Mesenchymal stem cell (in vitro differentiated cells and primary cell): ENCODE results near the gene PLIN5.

Source experiments
- DNase-seq: peaks from one replicate; pipeline ENCODE4 v3.0.0-alpha.2; 2013
- H2AFZ ChIP-seq: one replicate; pipeline ENCODE4 v1.6.1; 2013; ENCODE audit warnings: low read depth, mild to moderate bottlenecking, control low read depth, inconsistent platforms, low read length, moderate library complexity
- H2AK5ac ChIP-seq: 2 replicates; pipeline ENCODE4 v1.6.1; 2013; ENCODE audit warnings: low read length, moderate library complexity, mild to moderate bottlenecking, inconsistent platforms; ENCODE audit not compliant: severe bottlenecking
- H2BK120ac ChIP-seq: one replicate; pipeline ENCODE4 v1.6.1; 2013; ENCODE audit warnings: low read depth, mild to moderate bottlenecking, inconsistent platforms, low read length, moderate library complexity
- H2BK12ac ChIP-seq, 2 experiments: one replicate each; pipeline ENCODE4 v1.6.1; 2013; ENCODE audit warnings: inconsistent platforms in 2 of 2, low read length in 2 of 2, mild to moderate bottlenecking in 2 of 2, moderate library complexity in 2 of 2, control low read depth in 1 of 2
- H2BK15ac ChIP-seq: one replicate; pipeline ENCODE4 v1.6.1; 2013; ENCODE audit warnings: mild to moderate bottlenecking, low read depth, inconsistent platforms; ENCODE audit not compliant: poor library complexity, severe bottlenecking
- H2BK5ac ChIP-seq: 2 replicates; pipeline ENCODE4 v1.6.1; 2013; ENCODE audit warnings: low read depth, mild to moderate bottlenecking, low read length, control low read depth, inconsistent platforms; ENCODE audit not compliant: poor library complexity, severe bottlenecking
- H3K14ac ChIP-seq, 2 experiments: one replicate each; pipeline ENCODE4 v1.6.1; 2013; ENCODE audit warnings: inconsistent platforms in 2 of 2, low read length in 2 of 2, control low read depth in 1 of 2, mild to moderate bottlenecking in 1 of 2, moderate library complexity in 1 of 2
- H3K18ac ChIP-seq, 2 experiments: one replicate each; pipeline ENCODE4 v1.6.1; 2013; ENCODE audit warnings: inconsistent platforms in 2 of 2, low read length in 2 of 2, control low read depth in 1 of 2, low read depth in 1 of 2, mild to moderate bottlenecking in 1 of 2
- H3K23ac ChIP-seq, 2 experiments: one replicate each; pipeline ENCODE4 v1.6.1; 2013; ENCODE audit warnings: inconsistent platforms in 2 of 2, low read length in 2 of 2, mild to moderate bottlenecking in 2 of 2, moderate library complexity in 2 of 2, control low read depth in 1 of 2
- H3K27ac ChIP-seq: 2 replicates; pipeline ENCODE4 v1.5.1; 2013; ENCODE audit warnings: mild to moderate bottlenecking, moderate library complexity, low read length, control low read depth, inconsistent platforms; ENCODE audit not compliant: poor library complexity, severe bottlenecking
- H3K27me3 ChIP-seq, 2 experiments: 2 replicates each; pipeline versions ENCODE4 v1.6.1 to v1.7.0; 2013; ENCODE audit warnings: low read length in 2 of 2, mild to moderate bottlenecking in 2 of 2, moderate library complexity in 2 of 2, control low read depth in 1 of 2, inconsistent platforms in 1 of 2; ENCODE audit not compliant: control insufficient read depth in 1 of 2, insufficient read depth in 1 of 2
- H3K36me3 ChIP-seq, 2 experiments: 2 replicates each; pipeline versions ENCODE4 v1.6.1 to v1.7.0; 2013; ENCODE audit warnings: low read length in 2 of 2, control low read depth in 1 of 2, inconsistent platforms in 1 of 2, low read depth in 1 of 2, mild to moderate bottlenecking in 1 of 2; ENCODE audit not compliant: insufficient read depth in 2 of 2, control insufficient read depth in 1 of 2
- H3K4ac ChIP-seq, 2 experiments: one replicate each; pipeline ENCODE4 v1.6.1; 2013; ENCODE audit warnings: inconsistent platforms in 2 of 2, low read length in 2 of 2, mild to moderate bottlenecking in 2 of 2, moderate library complexity in 2 of 2, control low read depth in 1 of 2, low read depth in 1 of 2
- H3K4me1 ChIP-seq: 2 replicates; pipeline ENCODE4 v1.6.1; 2013; ENCODE audit warnings: low read depth, low read length, control low read depth; ENCODE audit not compliant: control insufficient read depth, insufficient read depth
- H3K4me2 ChIP-seq: 2 replicates; pipeline ENCODE4 v1.6.1; 2013; ENCODE audit warnings: low read length, mild to moderate bottlenecking, inconsistent platforms; ENCODE audit not compliant: poor library complexity, severe bottlenecking
- H3K4me3 ChIP-seq, 2 experiments: 2 replicates each; pipeline versions ENCODE4 v1.5.1 to v1.7.0; 2013; ENCODE audit warnings: low read length in 2 of 2, mild to moderate bottlenecking in 2 of 2, control low read depth in 1 of 2, low read depth in 1 of 2; ENCODE audit not compliant: insufficient read depth in 1 of 2
- H3K79me1 ChIP-seq: replicated peaks from 2 replicates; pipeline ENCODE4 v1.6.1; 2013; ENCODE audit warnings: mild to moderate bottlenecking, control low read depth, low read length, inconsistent platforms; ENCODE audit not compliant: poor library complexity, severe bottlenecking
- H3K9ac ChIP-seq: 2 replicates; pipeline ENCODE4 v1.7.0; 2013; ENCODE audit warnings: mild to moderate bottlenecking, low read length, moderate library complexity
- H3K9me3 ChIP-seq: 2 replicates; pipeline ENCODE4 v1.7.0; 2013; ENCODE audit warnings: mild to moderate bottlenecking, low read length; ENCODE audit not compliant: control insufficient read depth
- H4K8ac ChIP-seq: one replicate; pipeline ENCODE4 v1.6.1; 2013; ENCODE audit warnings: inconsistent platforms, mild to moderate bottlenecking, low read length, moderate library complexity
- H4K91ac ChIP-seq: one replicate; pipeline ENCODE4 v1.6.1; 2013; ENCODE audit warnings: mild to moderate bottlenecking, low read length, inconsistent platforms
- WGBS: methylation state at CpG from one replicate; pipeline ENCODE4 v1.1.7; 2013; ENCODE audit warnings: mixed read lengths; 5-methylcytosine and 5-hydroxymethylcytosine counted together

Gene PLIN5

DNA sequence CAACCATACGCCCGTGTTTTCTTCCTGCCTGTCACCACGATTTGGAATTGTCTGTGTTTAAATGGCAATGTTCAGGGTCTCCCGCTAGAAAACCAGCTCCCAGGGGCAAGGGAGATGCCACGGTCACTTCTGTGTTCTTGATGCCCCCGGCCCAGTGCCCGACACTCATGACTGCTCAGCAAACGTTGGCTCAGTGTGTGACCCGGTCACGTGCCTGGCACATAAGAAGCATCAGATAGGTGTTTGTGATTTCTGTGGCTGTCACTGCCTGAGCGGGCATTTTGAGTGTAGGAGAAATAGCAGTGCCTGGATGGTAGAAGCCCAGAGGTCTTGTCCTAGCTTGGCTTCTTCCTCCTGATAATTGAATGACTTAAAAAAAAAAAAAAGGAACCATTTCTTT is 47.5 kb downstream of the PLIN5 start:
- Histone ChIP-seq H2BK5ac (no peak overlapping the region), H2AK5ac (no peak overlapping the region), H2AFZ (no peak overlapping the region), H2BK12ac (no peak overlapping the region), H3K9ac (no peak overlapping the region), H4K91ac (no peak overlapping the region), H3K14ac (no peak overlapping the region), H3K4ac (no peak overlapping the region), H3K9me3 (no peaks in the 10 kb centered on the region), H3K4me3 (no peak overlapping the region), H3K36me3 (peaks cover 69 to 78% of the 10 kb centered on the region in 2 experiments), H3K23ac (no peak overlapping the region), H2BK15ac (no peak overlapping the region), H3K18ac (no peak overlapping the region), H3K27ac (no peak overlapping the region), H3K27me3 (no peaks in the 10 kb centered on the region), H4K8ac (no peak overlapping the region), H2BK120ac (no peak overlapping the region), H3K4me2 (no peak overlapping the region), H3K4me1 (peaks cover 2% of the 10 kb centered on the region), H3K79me1 (peaks cover 45% of the 10 kb centered on the region)
- WGBS: 94% methylated on average over 11 of the region's 11 CpGs
- DNase-seq: no peak

DNA sequence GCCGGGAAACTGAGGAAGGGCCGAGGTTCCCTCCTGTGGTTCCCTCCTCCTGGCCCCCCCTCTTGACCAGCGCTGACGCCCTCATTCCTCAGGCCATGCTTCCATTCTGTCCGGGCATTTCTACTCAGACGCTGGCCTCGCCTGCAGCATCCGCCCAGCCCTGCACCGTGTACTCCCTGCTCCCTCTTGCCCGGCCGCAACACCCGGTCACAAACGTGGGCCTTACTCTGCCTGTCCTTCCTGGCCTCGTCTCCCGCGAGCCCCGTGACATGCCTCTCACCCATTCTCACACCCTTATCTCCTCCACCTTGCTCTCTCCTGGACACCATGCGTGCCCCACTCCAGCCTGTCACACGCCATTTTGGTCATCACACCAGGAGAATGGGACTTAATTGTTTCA is 51.6 kb downstream of the PLIN5 start:
- no peak overlapping the region for H4K8ac ChIP-seq
- no peaks in the 10 kb centered on the region for H3K27me3 ChIP-seq
- no peaks in the 10 kb centered on the region for H3K9me3 ChIP-seq
- no peak overlapping the region for H3K27ac ChIP-seq
- H2BK120ac ChIP-seq: no peak overlapping the region
- no peak overlapping the region for H3K18ac ChIP-seq
- H2AFZ ChIP-seq: no peak overlapping the region
- no peak overlapping the region for H3K4ac ChIP-seq
- no peak overlapping the region for H2BK12ac ChIP-seq
- WGBS: 96% methylated on average over 18 of the region's 19 CpGs
- peaks cover 40% of the 10 kb centered on the region for H3K79me1 ChIP-seq
- H2BK5ac ChIP-seq: no peak overlapping the region
- H3K4me1 ChIP-seq: no peaks in the 10 kb centered on the region
- peaks cover 51 to 66% of the 10 kb centered on the region in 2 experiments for H3K36me3 ChIP-seq
- no peak overlapping the region for H3K14ac ChIP-seq
- no peak overlapping the region for H4K91ac ChIP-seq
- H3K23ac ChIP-seq: no peak overlapping the region
- H3K4me3 ChIP-seq: no peak overlapping the region
- no peak overlapping the region for H2AK5ac ChIP-seq
- DNase-seq: no peak
- H2BK15ac ChIP-seq: no peak overlapping the region
- H3K9ac ChIP-seq: no peak overlapping the region
- no peak overlapping the region for H3K4me2 ChIP-seq

DNA sequence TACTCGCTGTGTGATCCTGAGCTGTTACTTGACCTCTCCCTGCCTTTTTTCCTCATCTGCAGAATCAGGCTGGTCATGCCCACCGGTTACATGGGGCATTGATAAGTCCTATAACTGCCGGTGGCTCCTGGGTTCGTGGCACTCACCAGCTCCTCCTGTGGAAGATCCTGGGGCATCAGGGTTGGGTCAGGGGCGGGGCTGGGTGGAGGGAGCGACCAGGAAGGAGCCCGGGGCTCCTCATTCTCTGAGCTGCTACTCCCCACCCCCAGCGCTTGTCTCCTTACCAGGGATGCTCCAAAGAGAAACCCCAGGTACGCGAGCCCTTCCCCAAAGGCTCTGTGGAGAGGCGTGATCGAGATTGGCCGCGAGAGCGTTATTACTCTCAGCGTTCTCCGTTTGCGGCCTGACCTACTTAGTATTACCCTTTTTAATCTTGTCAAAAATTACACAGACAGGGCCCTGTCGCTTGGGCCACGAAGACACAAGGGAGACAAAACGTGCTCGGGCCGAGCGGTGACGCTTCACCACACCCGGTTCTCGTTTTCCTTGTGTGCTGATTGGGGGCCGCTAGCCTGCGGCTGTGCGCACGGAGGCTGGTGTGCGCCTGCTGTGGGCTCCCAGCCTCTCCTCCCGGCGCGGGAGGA is 52.2 kb downstream of the PLIN5 start:
- Histone ChIP-seq H3K9me3 (no peaks in the 10 kb centered on the region), H3K4me1 (no peaks in the 10 kb centered on the region), H4K91ac (no peak overlapping the region), H3K27ac (no peak overlapping the region), H3K4ac (no peak overlapping the region), H3K4me3 (no peak overlapping the region), H3K4me2 (no peak overlapping the region), H3K27me3 (no peaks in the 10 kb centered on the region), H2AFZ (no peak overlapping the region), H3K79me1 (peaks cover 39% of the 10 kb centered on the region), H3K14ac (no peak overlapping the region), H3K23ac (no peak overlapping the region), H2BK15ac (no peak overlapping the region), H2BK5ac (no peak overlapping the region), H3K9ac (no peak overlapping the region), H3K36me3 (peaks cover 50 to 65% of the 10 kb centered on the region in 2 experiments), H2BK12ac (no peak overlapping the region), H2AK5ac (no peak overlapping the region), H2BK120ac (no peak overlapping the region), H4K8ac (no peak overlapping the region), H3K18ac (no peak overlapping the region)
- DNase-seq: no peak
- 96% methylated on average over 35 of the region's 35 CpGs for WGBS

DNA sequence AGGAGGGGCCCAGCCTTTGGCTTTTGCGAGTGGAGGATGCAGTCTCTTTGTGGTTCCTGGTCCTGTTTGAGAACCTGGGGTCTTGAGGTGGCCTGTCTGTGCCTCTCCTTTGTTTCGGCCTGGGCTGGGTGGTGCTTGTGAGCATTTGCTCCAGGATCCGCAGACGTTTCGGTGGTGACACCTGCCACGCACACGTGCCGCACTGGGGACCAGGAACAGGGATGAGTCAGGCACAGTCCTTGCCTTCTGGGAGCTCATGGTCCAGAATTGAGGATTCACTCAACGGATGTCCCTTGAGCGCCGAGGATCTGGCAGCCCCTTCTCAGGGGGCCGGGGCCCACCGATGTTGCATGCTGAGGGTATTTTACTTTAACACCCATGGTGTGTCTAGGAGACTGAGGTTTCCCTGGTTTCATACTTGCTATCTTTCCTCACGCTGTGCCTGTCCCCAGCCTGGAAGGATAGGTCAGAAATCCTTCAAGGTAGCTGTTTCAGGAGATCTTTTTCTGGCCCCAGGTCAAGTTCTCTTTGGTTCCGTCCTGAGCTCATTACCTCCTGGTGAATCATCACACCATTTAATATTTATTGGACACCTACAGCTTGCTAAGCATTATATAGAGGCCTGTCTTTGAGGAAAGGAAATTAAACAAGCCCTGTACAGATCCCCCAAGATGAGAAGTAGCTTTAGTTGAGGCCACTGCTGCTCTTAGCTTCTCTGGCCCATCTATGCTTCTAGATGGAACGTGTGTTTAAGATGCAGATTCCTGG is 57.8 kb downstream of the PLIN5 start:
- Histone ChIP-seq H2AFZ (no peak overlapping the region), H4K8ac (no peak overlapping the region), H3K36me3 (peaks cover 44 to 50% of the 10 kb centered on the region in 2 experiments), H2BK12ac (no peak overlapping the region), H2BK5ac (no peak overlapping the region), H3K4ac (no peak overlapping the region), H3K79me1 (peaks cover 27% of the 10 kb centered on the region), H3K27ac (no peak overlapping the region), H2BK120ac (no peak overlapping the region), H2AK5ac (no peak overlapping the region), H3K9ac (no peak overlapping the region), H3K14ac (no peak overlapping the region), H3K4me2 (no peak overlapping the region), H3K18ac (no peak overlapping the region), H3K9me3 (no peaks in the 10 kb centered on the region), H3K4me3 (no peak overlapping the region), H4K91ac (no peak overlapping the region), H3K23ac (no peak overlapping the region), H3K27me3 (no peaks in the 10 kb centered on the region), H2BK15ac (no peak overlapping the region), H3K4me1 (peaks cover 19% of the 10 kb centered on the region)
- 89% methylated on average over 16 of the region's 16 CpGs for WGBS
- no peak for DNase-seq
